ENCODE measurements around the gene TTC39C. TPM values are rescaled to one million over a fixed set of nuclear protein-coding genes. Genes with fewer than 3 reads are reported as not detected.

The TTC39C gene
- total RNA-seq, 1 donor = 42.7 TPM

- DNase-seq (ENCODE audit: insufficient read length, low spot score, missing footprints) = peak; percentile 60
- H3K79me2 ChIP-seq (ENCODE audit: insufficient read depth, low read length) = peaks cover 35% of the 10 kb centered on the region
Observed at GRCh38 chr18:24054130-24054529, 39.6 kb downstream of the TTC39C start.

GRCh38 chr18:24055009-24055804 is 40.7 kb downstream of the TTC39C start:
- H3K9me3 ChIP-seq (ENCODE audit: low read depth, low read length) = no peaks in the 10 kb centered on the region
- H3K36me3 ChIP-seq (ENCODE audit: insufficient read depth, low read length) = no peaks in the 10 kb centered on the region
- TF ChIP-seq CTCF (IDR thresholded peaks at IDR 0.05; ENCODE audit: extremely low read depth, low read depth, low read length) = no peak
- H4K20me1 ChIP-seq (ENCODE audit: insufficient read depth, low read length) = peaks cover 49% of the 10 kb centered on the region
- H2AFZ ChIP-seq (ENCODE audit: low read length) = no peak overlapping the region
- peaks cover 46% of the 10 kb centered on the region for H3K4me1 ChIP-seq (ENCODE audit: insufficient read depth, low read length)
- H3K27ac ChIP-seq (ENCODE audit: low read depth, low read length) = no peak overlapping the region
- no peak overlapping the region for H3K4me3 ChIP-seq (ENCODE audit: insufficient read depth, low read length)
- DNase-seq (ENCODE audit: insufficient read length, low spot score, missing footprints) = no peak
- no peaks in the 10 kb centered on the region for H3K27me3 ChIP-seq (ENCODE audit: insufficient read depth, low read length)
- peaks cover 38% of the 10 kb centered on the region for H3K79me2 ChIP-seq (ENCODE audit: insufficient read depth, low read length)
- H3K4me2 ChIP-seq (ENCODE audit: insufficient read depth, low read length) = peak overlapping the region; percentile 35

More at GRCh38 chr18:24054130-24054529, 39.6 kb downstream of the TTC39C start:
- Histone ChIP-seq H2AFZ (ENCODE audit: low read length) (no peak overlapping the region), H3K4me2 (ENCODE audit: insufficient read depth, low read length) (peak overlapping the region; percentile 17), H3K4me3 (ENCODE audit: insufficient read depth, low read length) (no peak overlapping the region), H3K4me1 (ENCODE audit: insufficient read depth, low read length) (peaks cover 46% of the 10 kb centered on the region), H4K20me1 (ENCODE audit: insufficient read depth, low read length) (peaks cover 54% of the 10 kb centered on the region), H3K36me3 (ENCODE audit: insufficient read depth, low read length) (no peaks in the 10 kb centered on the region), H3K27me3 (ENCODE audit: insufficient read depth, low read length) (no peaks in the 10 kb centered on the region), H3K9me3 (ENCODE audit: low read depth, low read length) (no peaks in the 10 kb centered on the region), H3K27ac (ENCODE audit: low read depth, low read length) (no peak overlapping the region)
- TF ChIP-seq CTCF (IDR thresholded peaks at IDR 0.05; ENCODE audit: extremely low read depth, low read depth, low read length) = no peak

- Histone ChIP-seq H3K79me2 (ENCODE audit: insufficient read depth, low read length) (peaks cover 38% of the 10 kb centered on the region), H3K9me3 (ENCODE audit: low read depth, low read length) (no peaks in the 10 kb centered on the region), H3K27ac (ENCODE audit: low read depth, low read length) (no peak overlapping the region), H3K36me3 (ENCODE audit: insufficient read depth, low read length) (no peaks in the 10 kb centered on the region), H2AFZ (ENCODE audit: low read length) (peak overlapping the region; percentile 14), H3K27me3 (ENCODE audit: insufficient read depth, low read length) (no peaks in the 10 kb centered on the region), H3K4me2 (ENCODE audit: insufficient read depth, low read length) (peak overlapping the region; percentile 35), H3K4me1 (ENCODE audit: insufficient read depth, low read length) (peaks cover 47% of the 10 kb centered on the region), H4K20me1 (ENCODE audit: insufficient read depth, low read length) (peaks cover 50% of the 10 kb centered on the region), H3K4me3 (ENCODE audit: insufficient read depth, low read length) (no peak overlapping the region)
- DNase-seq (ENCODE audit: insufficient read length, low spot score, missing footprints) = no peak
- no peak for TF ChIP-seq CTCF (IDR thresholded peaks at IDR 0.05; ENCODE audit: extremely low read depth, low read depth, low read length)
Observed at GRCh38 chr18:24055878-24056277, 41.3 kb downstream of the TTC39C start.

GRCh38 chr18:24056506-24056905 is 42.0 kb downstream of the TTC39C start:
- Histone ChIP-seq H2AFZ (ENCODE audit: low read length) (no peak overlapping the region), H4K20me1 (ENCODE audit: insufficient read depth, low read length) (peaks cover 44% of the 10 kb centered on the region), H3K4me1 (ENCODE audit: insufficient read depth, low read length) (peaks cover 41% of the 10 kb centered on the region), H3K27me3 (ENCODE audit: insufficient read depth, low read length) (no peaks in the 10 kb centered on the region), H3K9me3 (ENCODE audit: low read depth, low read length) (no peaks in the 10 kb centered on the region), H3K4me3 (ENCODE audit: insufficient read depth, low read length) (no peak overlapping the region), H3K79me2 (ENCODE audit: insufficient read depth, low read length) (peaks cover 34% of the 10 kb centered on the region), H3K4me2 (ENCODE audit: insufficient read depth, low read length) (no peak overlapping the region), H3K36me3 (ENCODE audit: insufficient read depth, low read length) (no peaks in the 10 kb centered on the region), H3K27ac (ENCODE audit: low read depth, low read length) (no peak overlapping the region)
- no peak for DNase-seq (ENCODE audit: insufficient read length, low spot score, missing footprints)
- no peak for TF ChIP-seq CTCF (IDR thresholded peaks at IDR 0.05; ENCODE audit: extremely low read depth, low read depth, low read length)

Measured in osteoblast (primary cell).